ENCODE measurements around the gene BCOR.
A peak's percentile ranks its signal among the peaks of the same experiment; 100 is the strongest.

DNA sequence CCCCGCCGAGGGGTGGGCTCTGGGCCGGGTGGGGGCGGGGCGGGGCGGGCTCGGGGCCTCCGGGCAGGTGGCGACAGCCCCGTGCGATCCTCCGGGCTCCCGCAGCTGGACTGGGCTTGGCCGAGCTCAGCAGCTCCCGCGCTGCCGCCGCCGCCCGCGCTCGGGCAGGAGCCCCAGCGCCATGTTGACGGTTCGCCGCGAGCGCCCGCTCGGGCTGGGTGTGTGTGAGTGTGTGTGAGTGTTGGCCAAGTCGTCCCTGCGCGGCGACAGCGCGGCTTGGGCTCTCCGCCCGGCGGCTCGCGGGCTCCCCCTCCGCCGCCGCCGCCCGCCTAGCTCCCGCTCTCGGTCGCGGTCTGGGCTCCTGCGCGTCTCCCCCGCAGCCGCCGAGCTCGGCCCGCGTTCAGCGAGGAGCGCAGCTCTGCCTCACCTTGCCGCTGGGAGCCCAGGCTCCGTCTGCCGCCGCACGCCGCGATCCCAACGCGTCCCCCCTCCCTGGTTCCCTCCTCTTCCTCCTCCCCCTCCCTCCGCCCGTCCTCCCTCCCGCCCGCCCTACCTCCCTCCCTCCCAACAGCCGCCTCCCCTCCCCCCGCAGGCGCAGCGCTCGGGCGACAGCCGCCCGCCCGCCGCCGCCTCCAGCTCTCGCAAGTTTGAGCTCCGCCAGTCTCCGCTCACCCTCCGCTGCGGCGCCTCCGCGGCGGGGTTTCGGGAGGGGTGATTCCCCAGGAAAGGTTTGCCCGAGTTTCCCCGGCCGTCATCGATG is at the start of gene BCOR:
- TF ChIP-seq POLR2A (IDR thresholded peaks at IDR 0.05; ENCODE audit: low read depth, low read length) (peak; percentile 79; the same call in 1 of the 2 replicates), POLR2AphosphoS5 (IDR thresholded peaks at IDR 0.05; ENCODE audit: low read depth, low read length) (peak; percentile 73; the same call in 1 of the 2 replicates), TAF1 (IDR thresholded peaks at IDR 0.05; ENCODE audit: borderline replicate concordance, low read depth, low read length) (peak; percentile 8; the same call in 1 of the 2 replicates)
